Colon (tissue), 2 donors: Measurements from ENCODE around the gene TRPM3.

Source experiments
- FAIRE-seq: peaks from 2 replicates; lab custom pipeline; 2012; peaks lifted over from hg19 to GRCh38; lab: Jason Lieb, UNC
- donor health status: control.
- donor health status: control.

Gene TRPM3

DNA sequence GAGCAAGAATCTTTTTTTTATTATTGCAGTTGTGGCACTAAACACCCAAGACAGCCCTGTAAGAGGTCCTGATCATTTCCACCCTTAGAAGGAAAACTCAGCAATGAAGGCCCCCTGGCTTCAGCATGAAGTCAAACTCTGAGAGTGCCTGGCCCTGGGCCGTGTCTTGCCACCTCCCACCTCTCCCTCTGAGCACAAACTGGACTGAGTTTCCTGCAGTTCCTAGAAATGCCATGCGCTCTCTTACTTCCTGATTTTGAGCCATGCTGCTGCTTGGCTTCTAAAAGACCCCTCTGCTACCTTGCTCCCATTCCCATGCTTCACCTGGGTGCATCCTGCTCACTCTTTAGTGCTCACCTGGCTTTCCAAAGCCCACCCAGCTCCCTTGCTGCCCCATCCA, 566.5 kb downstream of the TRPM3 start:
- FAIRE-seq: no peak

DNA sequence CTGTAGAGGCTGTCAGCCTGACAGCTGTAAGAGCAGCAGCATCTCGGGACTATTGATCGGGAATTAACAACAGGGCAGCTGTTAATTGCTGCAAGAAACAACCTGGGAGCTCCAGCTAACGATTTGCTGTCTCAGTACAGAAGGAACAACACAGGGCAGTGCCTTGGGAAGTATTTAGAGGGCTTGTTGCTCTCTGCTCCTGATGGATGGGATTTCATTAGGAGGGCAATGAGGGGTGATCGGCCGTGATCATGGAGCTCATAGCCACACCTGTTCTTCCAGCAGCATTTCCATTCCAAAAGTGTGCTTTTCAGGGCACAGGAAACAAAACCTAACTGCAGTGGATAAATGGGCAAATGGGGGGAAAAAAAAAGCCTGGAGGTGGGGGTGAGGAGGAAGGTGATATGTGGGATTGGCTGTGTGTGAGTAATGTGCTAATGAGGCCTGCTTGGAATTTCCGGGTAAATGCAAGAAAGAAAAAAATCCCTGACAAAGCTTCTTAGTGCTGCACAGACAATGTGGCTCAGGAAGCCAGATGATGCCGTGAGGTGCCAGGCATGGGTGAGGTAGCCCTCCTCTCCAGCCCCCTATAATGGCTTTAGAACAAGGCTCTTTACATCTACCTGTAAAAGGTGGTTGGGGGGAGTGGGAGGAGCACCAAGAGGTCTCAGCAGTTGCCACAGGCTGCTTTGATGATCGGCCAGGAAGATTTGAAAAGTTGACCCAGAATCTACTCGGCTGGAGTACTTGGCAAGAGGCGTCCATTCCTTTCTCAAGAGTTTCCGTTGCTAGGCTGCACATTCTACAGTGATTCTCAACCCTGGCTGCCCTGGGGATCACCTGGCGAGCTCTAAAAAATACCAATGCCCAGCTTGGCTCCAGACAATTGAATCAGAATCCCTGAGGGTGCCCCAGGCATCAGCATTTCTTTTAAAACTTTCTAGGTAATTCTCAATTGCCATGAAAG, 567.4 kb downstream of the TRPM3 start:
- no peak for FAIRE-seq

DNA sequence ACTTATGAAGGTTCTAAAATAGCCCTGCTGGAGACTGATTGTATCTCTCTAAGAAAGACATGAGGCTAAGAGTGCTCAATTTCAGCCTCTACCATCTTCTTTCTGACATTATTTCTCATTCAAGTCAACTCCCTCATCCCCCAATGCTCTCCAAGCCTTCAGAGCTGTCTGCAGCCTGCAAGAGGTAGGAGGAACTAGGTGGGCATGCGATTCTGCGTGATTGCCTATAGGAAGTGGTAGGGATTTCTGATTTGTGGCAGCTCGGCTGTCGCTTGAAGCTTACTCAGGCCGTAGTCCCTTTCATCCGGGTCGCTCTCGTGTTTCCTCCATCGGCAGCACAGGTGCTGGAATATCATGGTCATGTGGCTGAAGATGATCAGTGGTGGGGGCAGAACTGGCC, 568.9 kb downstream of the TRPM3 start:
- FAIRE-seq: no peak

DNA sequence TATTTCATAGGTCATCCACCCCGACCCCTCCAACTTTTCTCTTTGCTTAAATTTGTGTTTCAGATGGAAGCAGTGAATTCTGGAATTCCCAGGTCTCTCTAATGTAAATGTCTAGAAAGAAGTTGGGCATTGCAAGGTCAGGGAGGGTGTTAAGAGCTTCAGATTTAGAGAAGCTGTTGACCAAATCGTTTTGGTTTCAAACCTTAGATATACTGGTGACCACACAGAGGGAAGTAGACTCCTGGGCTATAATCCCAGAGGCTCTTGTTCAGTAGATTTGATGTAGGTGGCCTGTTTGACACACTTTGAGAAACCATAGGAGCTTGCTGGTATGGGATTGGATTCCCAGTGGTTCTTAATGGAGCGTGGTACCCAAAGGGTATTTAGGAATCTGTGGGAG, 569.6 kb downstream of the TRPM3 start:
- FAIRE-seq: no peak

DNA sequence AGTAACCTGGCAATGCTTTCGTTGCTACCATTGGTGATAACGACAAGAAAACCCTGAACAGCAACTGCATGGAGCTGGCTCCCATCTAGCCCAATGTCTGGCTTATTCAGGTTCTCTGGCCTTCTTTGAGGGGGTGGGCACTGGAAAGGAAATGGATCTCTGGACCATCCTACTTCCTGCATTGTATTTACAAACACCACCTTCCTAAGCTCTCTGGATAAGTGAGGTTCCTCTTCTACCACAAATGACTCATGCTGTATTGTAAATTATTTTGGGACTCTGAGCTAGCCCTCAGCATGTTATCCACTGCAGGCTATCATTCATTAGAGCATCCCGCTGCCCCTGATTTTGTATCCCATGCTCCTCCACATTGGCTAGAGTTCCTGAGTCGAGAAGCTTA, 570.0 kb downstream of the TRPM3 start:
- no peak for FAIRE-seq

DNA sequence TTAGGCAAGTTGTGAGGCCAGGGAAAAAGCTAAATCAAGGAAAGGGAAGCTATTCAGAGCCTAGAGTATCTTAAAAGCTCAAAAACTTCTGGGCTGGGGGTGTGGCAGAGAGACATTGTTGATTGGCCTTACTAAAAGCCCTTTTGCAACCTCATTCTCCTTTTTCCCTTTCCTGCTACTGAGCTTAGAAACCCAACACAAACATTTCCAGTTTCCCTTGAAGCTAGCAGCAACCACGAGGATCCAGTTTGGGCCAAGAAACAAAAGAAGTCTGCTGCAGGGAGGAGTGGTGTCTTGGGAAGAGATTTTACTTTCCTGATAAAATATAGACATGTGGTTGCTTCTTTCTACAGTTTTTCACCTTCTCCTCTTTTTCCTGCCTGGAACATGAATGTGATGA, 571.5 kb downstream of the TRPM3 start:
- FAIRE-seq: no peak

DNA sequence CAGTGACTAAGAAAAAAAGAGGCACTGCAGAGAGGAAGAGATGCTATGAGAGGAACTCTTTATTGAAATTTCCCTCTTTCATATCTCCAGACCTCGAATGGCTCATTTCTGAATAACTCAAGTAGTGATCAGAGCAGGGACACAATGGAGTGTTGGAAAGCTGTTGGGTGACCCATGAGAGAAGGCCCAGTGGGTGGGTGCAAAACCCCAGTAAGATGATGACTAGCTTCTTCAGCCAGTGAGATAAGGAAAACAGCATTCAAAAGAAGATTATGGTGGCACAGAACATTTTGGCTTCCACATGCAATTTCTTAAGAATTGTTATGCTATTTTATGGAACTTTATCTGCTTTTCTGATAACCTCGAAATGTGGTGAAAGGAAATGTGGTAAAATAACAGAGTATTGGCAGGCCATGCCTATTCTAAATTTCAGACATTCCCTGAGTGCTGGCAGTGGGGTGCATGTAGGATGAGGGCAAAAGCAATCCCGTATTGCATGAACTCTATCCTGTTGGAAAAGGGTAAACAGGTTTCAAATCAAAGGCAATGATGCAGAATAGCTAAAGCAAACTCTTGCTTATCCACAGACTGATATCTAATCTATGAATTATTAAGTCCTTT, 579.0 kb downstream of the TRPM3 start:
- no peak for FAIRE-seq

DNA sequence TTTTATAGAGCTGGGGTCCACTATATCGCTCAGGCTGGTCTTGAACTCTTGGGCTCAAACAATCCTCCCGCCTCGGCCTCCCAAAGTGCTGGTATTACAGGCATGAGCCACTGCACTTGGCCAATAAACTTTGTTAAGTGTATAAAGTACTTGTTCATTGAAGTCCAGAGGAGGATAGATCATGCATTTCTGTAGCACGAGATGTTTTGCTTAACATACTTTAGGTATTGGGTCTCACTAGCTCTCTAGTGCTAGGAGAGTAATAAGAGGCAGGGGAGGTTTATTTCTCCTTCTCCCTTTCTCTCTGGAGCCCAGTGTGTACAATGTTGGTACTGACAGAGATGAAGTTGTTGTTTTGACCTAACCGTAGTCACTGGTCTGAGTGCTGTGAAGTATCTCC, 581.4 kb downstream of the TRPM3 start:
- no peak for FAIRE-seq

DNA sequence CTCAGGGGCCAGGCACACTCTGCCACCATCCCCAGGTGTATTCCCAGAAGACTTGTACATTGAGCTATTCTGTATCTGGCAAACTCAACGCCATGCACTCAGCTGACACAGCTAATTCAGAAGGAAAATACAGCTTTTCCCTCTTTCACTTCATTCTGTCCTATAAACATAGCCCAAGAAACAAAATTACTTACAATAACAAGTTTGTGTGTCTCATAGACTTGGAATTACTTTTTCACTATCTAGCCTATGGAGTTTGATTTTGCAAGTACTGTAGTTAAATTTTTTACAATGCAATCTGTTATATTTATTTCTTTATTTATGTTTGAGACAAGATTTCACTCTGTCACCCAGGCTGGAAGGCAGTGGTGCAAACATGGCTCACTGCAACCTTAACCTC, 581.9 kb downstream of the TRPM3 start:
- no peak for FAIRE-seq

DNA sequence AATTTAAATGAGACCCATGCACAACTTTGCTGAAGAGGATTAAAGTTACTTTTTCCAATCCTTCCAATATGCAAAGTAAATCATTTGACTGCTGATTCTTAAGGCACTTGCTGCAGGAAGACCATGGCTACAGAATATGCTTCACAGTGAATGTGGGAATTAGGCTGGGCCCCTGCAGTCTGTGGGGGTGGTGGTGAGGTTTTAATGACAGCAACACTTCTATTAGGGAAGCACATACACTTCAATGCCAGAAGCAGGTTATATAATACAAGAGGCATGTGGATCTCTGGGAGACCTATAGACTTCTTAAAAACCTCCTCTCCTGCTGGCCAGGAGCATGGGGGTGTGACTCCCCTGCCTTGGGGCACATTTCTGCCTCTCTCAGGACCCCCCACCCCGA, 582.4 kb downstream of the TRPM3 start:
- FAIRE-seq: no peak

DNA sequence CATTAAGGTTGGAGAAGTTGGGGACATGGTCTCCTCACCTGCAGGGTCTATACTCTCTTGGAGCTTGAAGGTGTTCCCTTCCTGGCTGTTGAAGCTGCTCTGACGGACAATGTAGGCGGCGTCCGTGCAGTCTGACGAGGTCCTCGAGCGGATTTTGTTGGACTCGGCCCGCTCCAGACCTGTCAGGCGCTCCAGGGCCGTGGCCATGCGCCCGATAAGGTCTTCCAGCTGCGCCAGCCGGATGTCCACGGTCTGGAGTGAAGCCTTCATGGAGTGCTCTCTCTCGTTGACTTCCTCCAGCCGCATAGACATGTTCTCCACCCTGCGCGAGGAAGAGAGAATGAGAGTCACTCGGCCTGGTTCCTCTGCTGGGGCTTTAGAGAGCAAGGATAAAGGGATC, 584.3 kb downstream of the TRPM3 start:
- no peak for FAIRE-seq

DNA sequence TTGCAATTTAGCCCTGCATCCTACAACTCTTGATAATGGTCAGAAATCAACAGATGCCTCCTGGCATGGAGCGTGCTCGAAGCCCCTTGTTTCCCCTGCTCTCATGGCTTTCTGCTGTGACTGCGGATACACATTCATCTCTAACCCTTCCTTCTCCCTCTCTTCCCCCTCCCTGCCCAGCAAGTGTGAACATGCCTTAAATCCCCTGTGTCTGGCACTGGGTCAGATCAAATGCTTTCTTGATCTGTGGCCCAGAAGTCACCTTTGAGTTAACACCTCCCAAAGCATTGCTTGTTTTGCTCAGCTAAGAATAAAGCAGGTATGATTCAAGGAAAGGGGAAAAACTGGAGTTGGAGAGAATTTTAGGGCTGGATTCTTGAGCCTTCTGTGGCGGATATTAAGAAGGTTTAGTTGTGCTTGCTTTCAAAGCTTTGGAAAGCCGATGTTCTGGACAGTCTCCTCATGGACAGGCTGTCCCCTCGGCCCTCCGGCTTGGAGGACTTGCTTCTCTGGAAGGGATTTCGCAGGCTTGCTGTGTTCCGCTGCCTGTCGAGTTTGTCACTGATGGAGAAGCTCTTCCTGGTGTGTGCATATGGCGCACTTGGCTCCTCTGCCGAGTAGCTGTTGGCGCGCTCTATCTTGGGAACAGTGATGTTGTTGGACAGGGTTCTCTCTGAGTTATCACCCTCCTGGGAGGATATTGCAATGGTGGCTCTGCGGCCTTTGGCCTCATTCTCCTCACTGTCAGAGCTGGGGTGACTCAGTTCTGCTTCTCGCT, 585.7 kb downstream of the TRPM3 start:
- FAIRE-seq: no peak

DNA sequence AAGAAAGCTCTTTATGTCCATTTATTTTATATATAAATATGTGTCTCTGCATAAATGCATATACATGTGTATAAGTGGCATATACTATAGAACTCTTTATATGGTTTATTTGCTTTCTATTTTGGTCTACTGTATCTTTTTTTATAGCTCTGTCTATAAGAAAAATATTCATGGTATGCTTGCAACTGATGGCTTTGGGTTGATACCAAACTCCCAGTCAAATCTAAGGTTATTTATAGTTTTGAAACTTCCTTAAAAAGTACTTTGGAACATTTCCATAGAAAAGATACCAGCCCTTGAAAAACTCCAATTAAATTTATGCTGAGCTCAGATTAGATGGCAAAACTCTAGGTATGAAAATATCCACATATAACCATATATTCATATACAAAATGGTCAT, 587.0 kb downstream of the TRPM3 start:
- FAIRE-seq: no peak

DNA sequence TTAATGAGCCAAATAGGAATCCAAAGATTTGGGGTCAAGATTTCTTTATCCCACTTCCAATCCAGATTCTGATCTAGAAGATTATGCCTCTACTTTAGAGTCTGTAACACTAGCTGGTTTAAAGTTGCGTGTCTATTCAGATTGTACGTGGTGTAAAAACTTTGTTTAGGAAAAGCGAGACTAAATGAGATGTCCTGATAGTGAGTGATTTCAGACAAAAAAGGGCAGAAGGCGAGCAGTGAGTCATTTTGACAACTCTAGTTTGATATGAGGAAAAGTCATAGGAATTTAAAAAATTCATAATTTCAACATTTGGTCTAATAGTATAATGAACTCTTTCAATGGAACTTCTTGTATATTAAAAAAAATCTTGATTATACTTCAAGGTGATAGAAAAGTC, 587.4 kb downstream of the TRPM3 start:
- FAIRE-seq: no peak

DNA sequence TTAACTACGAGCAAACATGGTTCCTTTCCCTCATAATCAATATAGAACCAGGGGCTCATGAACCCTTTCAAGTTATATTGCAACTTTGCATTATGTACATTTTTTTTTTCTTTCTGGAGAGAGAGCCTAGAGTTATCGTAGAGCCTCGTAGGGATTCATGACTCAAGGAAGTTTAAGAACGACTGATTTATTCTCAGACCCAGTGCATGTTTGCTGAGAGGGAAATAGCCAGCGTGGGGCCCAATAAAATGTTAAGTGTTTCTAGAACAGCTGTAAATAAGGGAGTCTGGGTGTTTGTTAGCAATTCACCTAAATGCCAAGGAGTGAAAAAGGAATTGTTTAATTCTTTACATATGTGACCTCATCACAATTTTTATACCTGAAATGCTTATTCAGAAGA, 587.9 kb downstream of the TRPM3 start:
- FAIRE-seq: no peak

DNA sequence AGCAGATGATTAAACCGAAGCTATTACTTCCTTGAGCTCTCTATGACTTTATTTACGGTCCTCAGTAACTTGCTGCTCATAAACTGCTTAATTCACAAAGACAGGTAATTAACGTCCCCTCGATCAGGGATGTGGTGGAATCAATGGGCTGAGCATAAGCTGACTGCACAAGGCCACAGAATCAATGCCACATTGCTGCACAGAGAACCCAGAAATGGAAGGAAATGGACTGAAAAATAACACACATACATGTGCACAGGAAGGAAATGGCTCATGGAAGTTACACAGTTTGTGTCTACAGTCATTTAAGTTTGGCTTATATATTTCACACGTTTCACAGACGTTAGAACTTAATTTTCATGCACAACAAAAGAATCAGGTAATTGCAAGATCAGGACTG, 588.7 kb downstream of the TRPM3 start:
- FAIRE-seq: no peak

DNA sequence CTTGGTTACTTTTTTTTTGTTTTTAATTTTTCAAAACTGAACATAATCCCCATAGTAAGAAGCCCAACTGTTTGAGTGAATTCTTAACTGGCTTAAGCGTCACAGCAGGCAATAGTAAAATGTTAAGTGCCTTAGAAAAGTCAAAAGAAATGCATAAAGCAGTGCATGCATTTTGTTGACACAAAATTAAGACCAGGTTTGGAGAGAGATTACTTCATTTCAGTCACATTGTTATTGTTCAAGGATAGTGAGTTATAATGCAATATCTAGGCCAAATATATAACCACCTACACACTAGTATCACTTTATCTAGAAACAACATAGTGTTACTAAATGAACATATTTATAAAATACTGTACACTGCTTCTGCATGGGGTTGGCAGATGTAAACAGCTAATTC, 590.1 kb downstream of the TRPM3 start:
- no peak for FAIRE-seq

DNA sequence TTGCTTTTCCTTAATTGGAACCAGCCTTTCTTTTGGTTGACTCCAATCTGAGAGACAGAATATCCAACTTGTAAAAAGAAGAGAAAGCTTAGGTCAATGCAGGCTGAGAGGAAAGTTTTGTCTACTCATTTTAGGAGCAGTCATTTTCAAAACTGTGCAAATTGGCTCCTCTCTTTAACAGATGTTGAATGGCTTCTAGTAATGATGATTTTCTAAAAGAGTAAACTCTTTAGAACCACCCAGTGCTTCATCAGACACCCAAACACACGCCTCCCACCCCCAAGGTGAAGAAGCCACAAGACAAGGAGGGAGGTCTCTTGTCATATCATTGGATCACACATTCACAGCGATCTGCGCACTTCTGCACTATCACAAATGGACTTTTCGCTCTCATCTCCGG, 590.7 kb downstream of the TRPM3 start:
- no peak for FAIRE-seq

DNA sequence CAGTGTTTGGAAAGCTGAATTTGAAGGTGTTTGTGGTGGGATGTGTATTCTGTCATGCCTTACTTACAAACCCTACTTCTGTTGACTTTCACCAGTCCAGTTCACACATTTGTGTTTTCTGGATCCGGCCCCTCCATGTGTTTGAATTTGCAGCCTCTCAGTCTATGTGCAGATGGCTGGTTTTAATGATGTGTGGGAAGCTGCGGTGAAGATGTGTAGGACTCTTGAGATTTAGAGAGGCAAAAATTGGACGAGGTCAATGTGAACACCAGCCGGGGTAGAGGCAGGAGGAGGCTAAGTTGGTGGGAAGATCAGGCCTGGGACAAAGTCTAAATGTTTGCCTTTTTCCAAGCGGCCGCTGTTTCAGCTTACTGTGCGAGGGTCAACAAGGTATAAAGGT, 591.6 kb downstream of the TRPM3 start:
- FAIRE-seq: no peak

DNA sequence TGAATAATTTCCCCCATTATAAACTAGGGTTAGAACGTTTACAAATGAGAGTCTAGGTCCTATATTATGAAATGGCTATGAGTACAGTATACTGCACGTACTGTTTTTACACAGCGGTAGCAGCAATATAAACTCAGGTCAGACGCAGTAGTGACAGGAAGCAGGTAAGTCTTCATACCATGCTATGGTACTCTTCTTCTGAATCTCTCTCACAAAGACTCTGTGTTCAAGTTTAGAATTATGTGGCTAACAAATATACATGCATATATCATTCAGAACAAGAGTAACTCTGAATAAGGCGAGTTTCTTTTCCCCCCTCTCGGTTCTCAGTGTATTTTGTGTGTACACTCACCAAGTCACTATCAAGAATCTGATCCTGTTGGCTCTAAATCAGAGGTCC, 592.0 kb downstream of the TRPM3 start:
- FAIRE-seq: no peak

DNA sequence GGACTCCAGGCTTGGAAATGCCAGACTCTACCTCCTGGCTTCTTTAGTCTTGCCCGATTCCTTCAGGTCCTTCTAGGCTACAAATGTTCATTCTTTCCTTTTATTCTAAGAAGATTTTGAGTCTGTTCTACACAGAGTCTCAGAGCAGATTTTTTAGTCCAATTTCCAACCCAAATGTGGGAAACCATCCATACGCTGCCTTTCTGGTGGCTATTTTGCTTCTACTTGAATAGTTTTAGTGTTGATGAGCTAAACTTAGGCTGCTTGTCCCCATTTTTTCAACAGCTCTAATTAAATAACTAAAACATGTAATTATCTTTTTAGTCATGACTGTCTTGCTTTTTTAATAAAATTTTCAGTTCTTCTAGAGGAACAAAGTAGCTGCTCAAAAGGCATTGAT, 594.5 kb downstream of the TRPM3 start:
- FAIRE-seq: no peak

DNA sequence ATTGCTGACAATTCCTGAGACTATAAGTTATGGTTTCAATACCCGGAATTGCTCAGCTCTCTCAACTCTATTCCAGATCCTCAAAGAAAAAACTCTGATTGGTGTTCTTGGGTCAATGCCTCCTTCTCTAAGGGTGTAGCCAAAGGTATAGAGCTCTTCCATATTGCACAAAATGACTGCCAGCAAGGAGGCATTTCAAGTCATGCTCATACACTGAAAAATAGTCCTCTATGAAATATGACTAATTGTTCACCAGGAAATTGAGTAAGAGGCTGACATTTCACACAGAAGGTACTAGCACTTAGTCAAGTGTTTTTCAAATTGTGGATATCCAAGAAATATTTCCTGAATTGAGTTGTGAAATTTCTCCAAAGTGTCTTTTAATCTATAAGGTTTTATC, 595.9 kb downstream of the TRPM3 start:
- FAIRE-seq: no peak
